ENCODE data around the gene RXFP2. TPM values are rescaled to one million over a fixed set of nuclear protein-coding genes. Genes with fewer than 3 reads are reported as not detected.

Gene RXFP2
- total RNA-seq, 1 donor from 2014 or later = not detected

GRCh38 chr13:31815361-31816144, 76.2 kb downstream of the RXFP2 start:
- no peak for DNase-seq (ENCODE audit: low spot score)
- no peaks in the 10 kb centered on the region for H3K36me3 Mint-ChIP-seq
- H3F3A ChIP-seq (ENCODE audit: low read depth) = no peaks in the 10 kb centered on the region
- no peaks in the 10 kb centered on the region for H3K36me3 ChIP-seq
- no peaks in the 10 kb centered on the region for H4K20me1 ChIP-seq (ENCODE audit: low read depth)
- H3K27me3 Mint-ChIP-seq (ENCODE audit: insufficient read depth, low read depth) = no peaks in the 10 kb centered on the region
- no peak overlapping the region for H2AFZ ChIP-seq (replicated peaks)
- H3K4me2 ChIP-seq = no peak overlapping the region
- no peaks in the 10 kb centered on the region for H3K27me3 ChIP-seq
- no peaks in the 10 kb centered on the region for H3K79me2 ChIP-seq (ENCODE audit: low read depth)
- no peak overlapping the region for H3K27ac Mint-ChIP-seq
- no peaks in the 10 kb centered on the region for H3K4me1 ChIP-seq
- TF ChIP-seq EZH2 (IDR thresholded peaks at IDR 0.05) (no peak), EZH2phosphoT487 (IDR thresholded peaks at IDR 0.05) (no peak)
- TF ChIP-seq, protein P1, sequence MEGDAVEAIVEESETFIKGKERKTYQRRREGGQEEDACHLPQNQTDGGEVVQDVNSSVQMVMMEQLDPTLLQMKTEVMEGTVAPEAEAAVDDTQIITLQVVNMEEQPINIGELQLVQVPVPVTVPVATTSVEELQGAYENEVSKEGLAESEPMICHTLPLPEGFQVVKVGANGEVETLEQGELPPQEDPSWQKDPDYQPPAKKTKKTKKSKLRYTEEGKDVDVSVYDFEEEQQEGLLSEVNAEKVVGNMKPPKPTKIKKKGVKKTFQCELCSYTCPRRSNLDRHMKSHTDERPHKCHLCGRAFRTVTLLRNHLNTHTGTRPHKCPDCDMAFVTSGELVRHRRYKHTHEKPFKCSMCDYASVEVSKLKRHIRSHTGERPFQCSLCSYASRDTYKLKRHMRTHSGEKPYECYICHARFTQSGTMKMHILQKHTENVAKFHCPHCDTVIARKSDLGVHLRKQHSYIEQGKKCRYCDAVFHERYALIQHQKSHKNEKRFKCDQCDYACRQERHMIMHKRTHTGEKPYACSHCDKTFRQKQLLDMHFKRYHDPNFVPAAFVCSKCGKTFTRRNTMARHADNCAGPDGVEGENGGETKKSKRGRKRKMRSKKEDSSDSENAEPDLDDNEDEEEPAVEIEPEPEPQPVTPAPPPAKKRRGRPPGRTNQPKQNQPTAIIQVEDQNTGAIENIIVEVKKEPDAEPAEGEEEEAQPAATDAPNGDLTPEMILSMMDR (IDR thresholded peaks at IDR 0.05) = no peak
- peaks cover 22% of the 10 kb centered on the region for H3K9me3 Mint-ChIP-seq
- no peak overlapping the region for H3K4me3 ChIP-seq
- no peaks in the 10 kb centered on the region for H3K4me1 Mint-ChIP-seq
- H3K9me3 ChIP-seq (ENCODE audit: low read depth) = peaks cover 10% of the 10 kb centered on the region
- no peak overlapping the region for H3K9ac ChIP-seq
- no peak overlapping the region for H3K4me3 Mint-ChIP-seq
- no peak overlapping the region for H3K27ac ChIP-seq

GRCh38 chr13:31818236-31818635, 78.9 kb downstream of the RXFP2 start:
- Histone ChIP-seq H3K79me2 (ENCODE audit: low read depth) (no peaks in the 10 kb centered on the region), H3K27ac (no peak overlapping the region), H3K4me3 (no peak overlapping the region), H2AFZ (replicated peaks) (no peak overlapping the region), H3K4me1 (no peaks in the 10 kb centered on the region), H4K20me1 (ENCODE audit: low read depth) (no peaks in the 10 kb centered on the region), H3K9ac (no peak overlapping the region), H3K9me3 (ENCODE audit: low read depth) (peaks cover 10% of the 10 kb centered on the region), H3K4me2 (no peak overlapping the region), H3F3A (ENCODE audit: low read depth) (no peaks in the 10 kb centered on the region), H3K27me3 (no peaks in the 10 kb centered on the region), H3K36me3 (no peaks in the 10 kb centered on the region)
- no peaks in the 10 kb centered on the region for H3K36me3 Mint-ChIP-seq
- H3K4me3 Mint-ChIP-seq = no peak overlapping the region
- no peaks in the 10 kb centered on the region for H3K4me1 Mint-ChIP-seq
- H3K27me3 Mint-ChIP-seq (ENCODE audit: insufficient read depth, low read depth) = peaks cover 2% of the 10 kb centered on the region
- H3K27ac Mint-ChIP-seq = no peak overlapping the region
- peaks cover 22% of the 10 kb centered on the region for H3K9me3 Mint-ChIP-seq
- TF ChIP-seq, protein P1 (IDR thresholded peaks at IDR 0.05) = no peak
- no peak for DNase-seq (ENCODE audit: low spot score)

GRCh38 chr13:31824705-31825517, 85.6 kb downstream of the RXFP2 start:
- no peaks in the 10 kb centered on the region for H3K27me3 ChIP-seq
- no peaks in the 10 kb centered on the region for H3F3A ChIP-seq (ENCODE audit: low read depth)
- no peak overlapping the region for H3K27ac ChIP-seq
- Mint-ChIP-seq H3K27me3 (ENCODE audit: insufficient read depth, low read depth) (peaks cover 6% of the 10 kb centered on the region), H3K9me3 (no peaks in the 10 kb centered on the region), H3K36me3 (no peaks in the 10 kb centered on the region), H3K4me1 (no peaks in the 10 kb centered on the region), H3K27ac (no peak overlapping the region), H3K4me3 (no peak overlapping the region)
- H3K4me1 ChIP-seq = no peaks in the 10 kb centered on the region
- no peak overlapping the region for H3K4me3 ChIP-seq
- TF ChIP-seq EZH2phosphoT487 (IDR thresholded peaks at IDR 0.05) = no peak
- TF ChIP-seq, protein P1 (IDR thresholded peaks at IDR 0.05) = no peak
- no peak for TF ChIP-seq EZH2 (IDR thresholded peaks at IDR 0.05)
- H3K9ac ChIP-seq = no peak overlapping the region
- H3K9me3 ChIP-seq (ENCODE audit: low read depth) = no peaks in the 10 kb centered on the region
- no peak for DNase-seq (ENCODE audit: low spot score)
- no peaks in the 10 kb centered on the region for H4K20me1 ChIP-seq (ENCODE audit: low read depth)
- H3K36me3 ChIP-seq = no peaks in the 10 kb centered on the region
- H2AFZ ChIP-seq (replicated peaks) = no peak overlapping the region
- H3K79me2 ChIP-seq (ENCODE audit: low read depth) = no peaks in the 10 kb centered on the region
- H3K4me2 ChIP-seq = no peak overlapping the region
